ENCODE results near the gene UGGT2. TPM values are rescaled to one million over a fixed set of nuclear protein-coding genes. Genes with fewer than 3 reads are reported as not detected.

Gene UGGT2
- total and polyA plus RNA-seq, 10 donors = 2.6 to 38.9 (median 15.1) TPM

DNA sequence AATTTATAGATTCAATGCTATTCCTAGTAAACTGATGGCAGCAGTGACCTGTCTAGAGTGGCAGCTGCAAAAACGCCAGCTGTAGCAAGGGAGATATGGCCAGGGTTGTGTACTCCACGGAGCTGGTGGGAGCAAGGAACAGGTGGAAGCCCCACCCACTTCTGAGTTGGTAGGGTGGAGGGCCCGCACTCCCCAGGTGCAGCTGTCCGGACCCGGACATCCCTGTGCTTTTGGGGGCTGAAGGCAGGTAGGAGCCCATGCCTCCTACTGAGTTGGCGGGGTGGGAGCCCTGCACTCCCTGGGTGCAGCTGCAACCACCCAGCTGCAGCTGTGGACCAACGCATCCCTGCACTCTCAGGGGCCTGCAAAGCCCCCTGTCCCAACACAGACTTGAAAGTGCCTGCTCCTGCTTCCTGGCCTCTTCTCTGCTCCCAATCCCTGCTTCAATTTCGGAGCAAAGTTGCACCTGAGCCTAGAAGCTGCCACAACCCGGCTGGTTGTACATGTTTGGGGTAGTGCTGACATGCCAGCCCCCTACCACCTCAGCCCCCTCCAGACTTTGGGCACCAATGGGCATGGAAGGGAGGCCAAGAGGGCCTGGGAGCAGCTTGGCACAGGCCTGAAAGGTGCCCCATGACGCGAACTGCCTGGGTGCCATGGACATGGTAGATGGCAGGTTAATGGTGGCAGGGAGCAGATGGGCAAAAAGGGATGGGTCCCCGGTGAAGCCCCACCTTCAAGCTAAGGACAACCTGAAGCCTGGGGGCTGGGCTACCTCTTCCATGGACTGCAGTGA, 19.8 kb downstream of the UGGT2 start:
- Histone ChIP-seq H3K27ac (no peak overlapping the region), H3K27me3 (replicated peaks in 1 of 7) (no peaks in the 10 kb centered on the region), H3K4me1 (no peaks in the 10 kb centered on the region), H3K36me3 (peaks cover 0 to 5% (median 0%) of the 10 kb centered on the region in 6 donors), H3K9me3 (peaks cover 0 to 16% (median 13%) of the 10 kb centered on the region in 8 donors), H3K4me3 (no peak overlapping the region)
- WGBS, 5 donors = 87 to 96% (median 93%) methylated on average over 7 to 12 of the region's 12 CpGs
- no peak for TF ChIP-seq POLR2A (IDR thresholded peaks at IDR 0.05)
- no peak for TF ChIP-seq POLR2AphosphoS5 (IDR thresholded peaks at IDR 0.05)
- peak; percentile 51 for DNase-seq
- intact Hi-C loops (cut with DNase I; ENCODE audit: low total_unique reads) = no loop called here

DNA sequence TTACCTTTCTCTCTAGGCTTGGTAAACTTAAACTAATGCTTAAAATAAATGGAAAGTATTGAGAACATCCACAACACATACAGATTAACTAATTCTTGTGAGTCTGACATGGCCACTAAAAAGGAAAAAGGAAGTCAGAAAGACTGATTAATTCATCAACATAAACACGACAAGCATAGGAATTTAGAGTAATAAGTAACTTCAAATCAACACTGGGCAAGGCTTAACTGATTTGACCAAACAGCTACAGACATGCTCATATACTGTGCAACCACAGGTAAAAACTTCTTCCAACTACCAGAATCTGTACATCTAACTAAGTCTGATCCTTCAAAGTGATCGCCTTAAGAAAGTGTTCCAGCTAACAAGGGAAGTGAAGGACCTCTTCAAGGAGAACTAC, 20.5 kb downstream of the UGGT2 start:
- Histone ChIP-seq H3K4me1 (no peaks in the 10 kb centered on the region), H3K9me3 (peaks cover 0 to 16% (median 13%) of the 10 kb centered on the region in 8 donors), H3K27ac (no peak overlapping the region), H3K27me3 (replicated peaks in 1 of 7) (no peaks in the 10 kb centered on the region), H3K36me3 (peaks cover 0 to 5% (median 0%) of the 10 kb centered on the region in 6 donors), H3K4me3 (no peak overlapping the region)
- intact Hi-C loops (cut with DNase I; ENCODE audit: low total_unique reads) = no loop called here
- TF ChIP-seq, protein P1, sequence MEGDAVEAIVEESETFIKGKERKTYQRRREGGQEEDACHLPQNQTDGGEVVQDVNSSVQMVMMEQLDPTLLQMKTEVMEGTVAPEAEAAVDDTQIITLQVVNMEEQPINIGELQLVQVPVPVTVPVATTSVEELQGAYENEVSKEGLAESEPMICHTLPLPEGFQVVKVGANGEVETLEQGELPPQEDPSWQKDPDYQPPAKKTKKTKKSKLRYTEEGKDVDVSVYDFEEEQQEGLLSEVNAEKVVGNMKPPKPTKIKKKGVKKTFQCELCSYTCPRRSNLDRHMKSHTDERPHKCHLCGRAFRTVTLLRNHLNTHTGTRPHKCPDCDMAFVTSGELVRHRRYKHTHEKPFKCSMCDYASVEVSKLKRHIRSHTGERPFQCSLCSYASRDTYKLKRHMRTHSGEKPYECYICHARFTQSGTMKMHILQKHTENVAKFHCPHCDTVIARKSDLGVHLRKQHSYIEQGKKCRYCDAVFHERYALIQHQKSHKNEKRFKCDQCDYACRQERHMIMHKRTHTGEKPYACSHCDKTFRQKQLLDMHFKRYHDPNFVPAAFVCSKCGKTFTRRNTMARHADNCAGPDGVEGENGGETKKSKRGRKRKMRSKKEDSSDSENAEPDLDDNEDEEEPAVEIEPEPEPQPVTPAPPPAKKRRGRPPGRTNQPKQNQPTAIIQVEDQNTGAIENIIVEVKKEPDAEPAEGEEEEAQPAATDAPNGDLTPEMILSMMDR (IDR thresholded peaks at IDR 0.05 in 8 of 11, conservative IDR thresholded peaks at IDR 0.05 in 3 of 11) = no peak
- WGBS, 5 donors = 60 to 77% (median 73%) methylated on average over 2 of the region's 2 CpGs
- DNase-seq = no peak

DNA sequence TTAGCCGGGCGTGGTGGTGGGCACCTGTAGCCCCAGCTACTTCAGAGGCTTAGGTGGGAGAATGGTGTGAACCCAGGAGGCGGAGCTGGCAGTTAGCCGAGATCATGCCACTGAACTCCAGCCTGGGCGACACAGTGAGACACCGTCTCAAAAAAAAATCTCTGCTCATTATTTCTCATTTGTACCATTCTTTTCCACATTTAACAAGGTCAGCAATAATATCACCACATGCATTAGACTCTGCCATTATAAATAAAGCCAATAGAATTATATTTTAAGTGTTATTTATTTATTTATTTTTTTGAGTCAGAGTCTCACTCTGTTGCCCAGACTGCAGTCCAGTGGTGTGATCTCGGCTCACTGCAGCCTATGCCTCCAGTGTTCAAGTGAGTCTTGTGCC, 24.2 kb downstream of the UGGT2 start:
- no peak for DNase-seq
- Histone ChIP-seq H3K4me3 (no peak overlapping the region), H3K4me1 (no peaks in the 10 kb centered on the region), H3K9me3 (peaks cover 0 to 9% (median 6%) of the 10 kb centered on the region in 8 donors), H3K27me3 (replicated peaks in 1 of 7) (no peaks in the 10 kb centered on the region), H3K27ac (no peak overlapping the region), H3K36me3 (no peaks in the 10 kb centered on the region)
- WGBS, 5 donors = 93 to 97% (median 95%) methylated on average over 7 of the region's 7 CpGs
- TF ChIP-seq POLR2AphosphoS5 (IDR thresholded peaks at IDR 0.05) (no peak), POLR2A (IDR thresholded peaks at IDR 0.05) (no peak)
- TF ChIP-seq, protein P1 (IDR thresholded peaks at IDR 0.05 in 8 of 11, conservative IDR thresholded peaks at IDR 0.05 in 3 of 11) = no peak
- intact Hi-C loops (cut with DNase I; ENCODE audit: low total_unique reads) = no loop called here

DNA sequence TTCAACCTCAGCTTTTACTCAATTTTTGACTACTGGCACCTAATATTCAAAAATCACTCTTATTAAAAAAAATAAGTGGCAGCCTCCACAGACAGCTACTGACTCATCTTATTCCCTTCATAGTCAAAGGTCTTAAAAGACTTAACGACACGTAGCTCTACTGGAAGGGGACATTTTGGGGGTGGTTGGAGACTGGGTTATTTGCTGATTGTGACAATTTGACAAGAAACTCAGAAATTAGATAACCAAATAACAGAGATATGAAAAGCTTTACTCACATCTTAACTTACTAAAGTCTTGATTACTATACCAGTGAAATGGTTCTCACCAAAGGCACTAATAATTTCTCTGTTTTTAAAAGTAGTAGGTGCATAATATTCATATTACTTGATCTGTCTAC, 25.7 kb downstream of the UGGT2 start:
- DNase-seq = no peak
- H3K27me3 ChIP-seq (replicated peaks in 1 of 7) = no peaks in the 10 kb centered on the region
- no peak overlapping the region for H3K27ac ChIP-seq
- no peaks in the 10 kb centered on the region for H3K9me3 ChIP-seq
- no peaks in the 10 kb centered on the region for H3K36me3 ChIP-seq
- no peaks in the 10 kb centered on the region for H3K4me1 ChIP-seq
- TF ChIP-seq, protein P1 (IDR thresholded peaks at IDR 0.05 in 8 of 11, conservative IDR thresholded peaks at IDR 0.05 in 3 of 11) = no peak
- TF ChIP-seq POLR2AphosphoS5 (IDR thresholded peaks at IDR 0.05) (no peak), POLR2A (IDR thresholded peaks at IDR 0.05) (no peak)
- intact Hi-C loops (cut with DNase I; ENCODE audit: low total_unique reads) = no loop called here
- WGBS, 5 donors = 92 to 98% (median 97%) methylated on average over 2 of the region's 2 CpGs
- H3K4me3 ChIP-seq = no peak overlapping the region
